Adrenal gland (tissue), 5 donors: ENCODE data around the gene ARHGEF17.

Source experiments
- CTCF ChIP-seq, 6 experiments: fragments of 450-650 bp in 4 of 6; fragments of 200-600 bp in 2 of 6; sonication (generic) in 1 of 6; IDR thresholded peaks; 1 replicate in 5 of 6; 2 replicates in 1 of 6; pipeline versions ENCODE4 v1.5.1 to v1.8.0; 2016 to 2021; ENCODE audit warnings: antibody characterized with exemption in 6 of 6, mild to moderate bottlenecking in 2 of 6, moderate library complexity in 1 of 6
- POLR2A ChIP-seq, 2 donors: fragments of 450-650 bp; IDR thresholded peaks; one replicate each; pipeline ENCODE4 v1.6.1; 2017; ENCODE audit warnings: antibody characterized with exemption in 2 of 2, mild to moderate bottlenecking in 2 of 2, moderate library complexity in 1 of 2
- donor health status: DM: no; HTN: no; CAD: no.

GRCh38 chr11:73312851-73313327 lies 4.8 kb downstream of the ARHGEF17 start:
- TF ChIP-seq CTCF (IDR thresholded peaks at IDR 0.05) (no peak), POLR2A (IDR thresholded peaks at IDR 0.05) (no peak)
